ENCODE results near the gene UNC13C.

DNA sequence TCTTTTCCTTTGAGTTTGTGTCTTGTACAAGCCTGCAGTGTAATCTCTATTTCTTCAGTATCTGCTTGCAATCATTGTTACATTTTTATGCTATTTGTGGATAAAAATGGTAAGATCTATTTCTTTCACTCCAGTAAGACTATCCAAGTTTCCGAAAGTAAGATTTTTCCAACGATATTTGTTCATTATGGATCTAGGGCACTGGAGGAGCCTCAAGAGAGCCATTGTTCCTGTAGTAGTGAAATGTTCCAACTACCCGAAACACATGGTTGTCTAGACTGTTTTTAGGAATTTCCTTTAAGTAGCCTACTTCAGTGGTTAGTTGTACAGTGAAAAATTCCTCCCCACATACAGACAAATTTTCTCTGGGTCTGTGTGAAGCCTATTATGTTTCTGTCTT is 621.1 kb downstream of the UNC13C start:
- TF ChIP-seq, protein P1, sequence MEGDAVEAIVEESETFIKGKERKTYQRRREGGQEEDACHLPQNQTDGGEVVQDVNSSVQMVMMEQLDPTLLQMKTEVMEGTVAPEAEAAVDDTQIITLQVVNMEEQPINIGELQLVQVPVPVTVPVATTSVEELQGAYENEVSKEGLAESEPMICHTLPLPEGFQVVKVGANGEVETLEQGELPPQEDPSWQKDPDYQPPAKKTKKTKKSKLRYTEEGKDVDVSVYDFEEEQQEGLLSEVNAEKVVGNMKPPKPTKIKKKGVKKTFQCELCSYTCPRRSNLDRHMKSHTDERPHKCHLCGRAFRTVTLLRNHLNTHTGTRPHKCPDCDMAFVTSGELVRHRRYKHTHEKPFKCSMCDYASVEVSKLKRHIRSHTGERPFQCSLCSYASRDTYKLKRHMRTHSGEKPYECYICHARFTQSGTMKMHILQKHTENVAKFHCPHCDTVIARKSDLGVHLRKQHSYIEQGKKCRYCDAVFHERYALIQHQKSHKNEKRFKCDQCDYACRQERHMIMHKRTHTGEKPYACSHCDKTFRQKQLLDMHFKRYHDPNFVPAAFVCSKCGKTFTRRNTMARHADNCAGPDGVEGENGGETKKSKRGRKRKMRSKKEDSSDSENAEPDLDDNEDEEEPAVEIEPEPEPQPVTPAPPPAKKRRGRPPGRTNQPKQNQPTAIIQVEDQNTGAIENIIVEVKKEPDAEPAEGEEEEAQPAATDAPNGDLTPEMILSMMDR (IDR thresholded peaks at IDR 0.05), result no peak
- no peak for TF ChIP-seq POLR2A (IDR thresholded peaks at IDR 0.05)
